Lower lobe of right lung (tissue), 2 donors: ENCODE results near the gene DBH. TPM values are rescaled to one million over a fixed set of nuclear protein-coding genes. Genes with fewer than 3 reads are reported as not detected.
A peak's percentile ranks its signal among the peaks of the same experiment; 100 is the strongest.

Source experiments
- ATAC-seq, 2 donors: fragments of 200-7000 bp; cut with Tn5 transposase; one replicate each; pipeline ENCODE4 v1.9.1; 2020 to 2022; ENCODE audit warnings: mild to moderate bottlenecking in 2 of 2, moderate library complexity in 2 of 2
- DNase-seq: peaks from one replicate; pipeline ENCODE4 v3.0.0-alpha.2; 2020
- H3K27ac ChIP-seq: fragments of 200-600 bp; one replicate; pipeline ENCODE4 v1.8.0; 2022
- H3K27me3 ChIP-seq: fragments of 200-600 bp; one replicate; pipeline ENCODE4 v1.8.0; 2022; ENCODE audit warnings: low read depth
- H3K36me3 ChIP-seq: fragments of 200-600 bp; one replicate; pipeline ENCODE4 v1.8.0; 2022; ENCODE audit warnings: mild to moderate bottlenecking
- H3K4me1 ChIP-seq: fragments of 200-600 bp; one replicate; pipeline ENCODE4 v1.8.0; 2022
- H3K4me3 ChIP-seq: fragments of 200-600 bp; one replicate; pipeline ENCODE4 v1.8.0; 2022; ENCODE audit warnings: mild to moderate bottlenecking
- H3K9me3 ChIP-seq: fragments of 200-600 bp; one replicate; pipeline ENCODE4 v1.8.0; 2022
- intact Hi-C: fragments of 100-400 bp; cut with DNase I; formaldehyde crosslinking; loops from one replicate; pipeline ENCODE4 v1.11.0; 2022
- total RNA-seq: library from RNA; stranded (reverse); fragmentation: NEBNext Ultra II Directional; extraction: Animal tissue kit (Norgen Biotek cat#: 25700); gene quantifications from one replicate; pipeline ENCODE4 v1.2.1, GENCODE V29; 2021
- TF ChIP-seq, protein P1 (sequence below): fragments of 200-600 bp; IDR thresholded peaks from one replicate; pipeline ENCODE4 v1.8.0; 2022; ENCODE audit warnings: antibody characterized with exemption, mild to moderate bottlenecking
- donor health status: DM: no; HTN: yes; CAD: no; lungs with severe emphysema.

Gene DBH
- total RNA-seq, 1 donor from 2014 or later, result not detected

DNA sequence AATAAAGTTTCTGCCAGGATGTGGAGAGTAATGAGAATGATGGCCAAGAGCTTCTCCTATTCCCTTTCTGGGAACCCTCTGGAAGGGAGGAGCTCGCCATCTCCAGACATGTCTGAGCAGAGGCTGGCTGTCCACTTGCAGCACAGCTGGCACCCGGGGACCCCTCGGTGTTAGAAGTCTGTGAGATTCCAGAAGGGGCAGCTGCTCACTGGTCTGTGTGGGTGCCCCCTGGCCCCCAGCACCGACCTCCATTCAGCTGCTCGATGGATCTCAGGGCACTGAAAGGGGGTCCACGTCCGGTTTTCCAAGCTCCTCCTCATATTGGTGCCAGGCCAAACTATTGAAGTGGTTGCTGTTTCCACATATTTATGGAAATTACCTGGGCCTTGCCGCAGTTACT is 23.3 kb upstream of the DBH start:
- H3K9me3 ChIP-seq, result no peaks in the 10 kb centered on the region
- H3K4me3 ChIP-seq, result no peak overlapping the region
- TF ChIP-seq, protein P1, sequence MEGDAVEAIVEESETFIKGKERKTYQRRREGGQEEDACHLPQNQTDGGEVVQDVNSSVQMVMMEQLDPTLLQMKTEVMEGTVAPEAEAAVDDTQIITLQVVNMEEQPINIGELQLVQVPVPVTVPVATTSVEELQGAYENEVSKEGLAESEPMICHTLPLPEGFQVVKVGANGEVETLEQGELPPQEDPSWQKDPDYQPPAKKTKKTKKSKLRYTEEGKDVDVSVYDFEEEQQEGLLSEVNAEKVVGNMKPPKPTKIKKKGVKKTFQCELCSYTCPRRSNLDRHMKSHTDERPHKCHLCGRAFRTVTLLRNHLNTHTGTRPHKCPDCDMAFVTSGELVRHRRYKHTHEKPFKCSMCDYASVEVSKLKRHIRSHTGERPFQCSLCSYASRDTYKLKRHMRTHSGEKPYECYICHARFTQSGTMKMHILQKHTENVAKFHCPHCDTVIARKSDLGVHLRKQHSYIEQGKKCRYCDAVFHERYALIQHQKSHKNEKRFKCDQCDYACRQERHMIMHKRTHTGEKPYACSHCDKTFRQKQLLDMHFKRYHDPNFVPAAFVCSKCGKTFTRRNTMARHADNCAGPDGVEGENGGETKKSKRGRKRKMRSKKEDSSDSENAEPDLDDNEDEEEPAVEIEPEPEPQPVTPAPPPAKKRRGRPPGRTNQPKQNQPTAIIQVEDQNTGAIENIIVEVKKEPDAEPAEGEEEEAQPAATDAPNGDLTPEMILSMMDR, result no peak
- H3K27ac ChIP-seq, result no peak overlapping the region
- DNase-seq, result peak; percentile 24
- no peak for ATAC-seq
- H3K27me3 ChIP-seq, result peaks cover 77% of the 10 kb centered on the region
- no peaks in the 10 kb centered on the region for H3K4me1 ChIP-seq
- intact Hi-C loops, result no loop called here
- H3K36me3 ChIP-seq, result no peaks in the 10 kb centered on the region

DNA sequence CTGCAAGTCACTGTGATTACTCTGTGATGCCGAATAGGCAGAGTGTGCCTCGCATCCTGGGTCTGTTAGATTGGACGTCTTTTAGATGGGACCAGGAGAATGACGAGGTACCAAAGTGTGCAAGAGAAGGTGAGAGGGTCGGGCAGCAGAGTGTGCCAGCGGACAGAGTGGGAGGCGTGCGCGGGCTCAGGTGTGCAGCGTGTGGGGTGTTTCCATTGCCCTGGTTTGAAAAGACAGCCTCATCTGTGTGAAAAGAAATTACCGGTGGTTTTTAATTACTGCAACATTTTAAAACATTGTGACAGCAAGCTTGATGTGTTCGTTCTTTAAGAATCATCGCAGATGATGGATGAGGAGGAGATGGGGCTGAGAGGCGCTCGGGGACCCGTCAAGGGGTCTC is 22.7 kb upstream of the DBH start:
- intact Hi-C loops, result no loop called here
- DNase-seq (no peak), ATAC-seq (no peak)
- Histone ChIP-seq H3K27ac (no peak overlapping the region), H3K9me3 (no peaks in the 10 kb centered on the region), H3K4me1 (no peaks in the 10 kb centered on the region), H3K27me3 (peaks cover 73% of the 10 kb centered on the region), H3K4me3 (no peak overlapping the region), H3K36me3 (no peaks in the 10 kb centered on the region)
- TF ChIP-seq, protein P1, result no peak

DNA sequence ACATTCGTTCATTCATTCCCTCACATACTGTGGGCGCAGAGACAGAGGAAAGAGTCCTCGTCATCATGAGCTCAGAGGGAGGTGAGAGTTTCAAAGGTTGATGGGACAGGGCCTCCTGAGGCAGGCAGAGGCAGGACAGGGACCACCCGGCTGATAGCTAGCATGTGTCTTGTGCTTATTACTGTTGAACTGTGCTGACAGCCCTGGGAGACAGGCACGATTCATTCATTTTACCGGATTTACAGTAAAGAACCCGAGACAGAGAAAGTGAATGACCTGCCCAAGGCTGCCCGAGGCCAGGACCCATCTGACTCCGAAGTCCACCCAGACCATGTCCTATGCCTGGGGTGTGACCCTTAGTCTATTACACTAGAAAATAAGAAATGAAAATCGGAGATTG is 22.1 kb upstream of the DBH start:
- Histone ChIP-seq H3K4me3 (no peak overlapping the region), H3K27me3 (peaks cover 67% of the 10 kb centered on the region), H3K4me1 (no peaks in the 10 kb centered on the region), H3K27ac (no peak overlapping the region), H3K36me3 (no peaks in the 10 kb centered on the region), H3K9me3 (no peaks in the 10 kb centered on the region)
- ATAC-seq (no peak), DNase-seq (no peak)
- intact Hi-C loops, result no loop called here
- TF ChIP-seq, protein P1, result no peak

DNA sequence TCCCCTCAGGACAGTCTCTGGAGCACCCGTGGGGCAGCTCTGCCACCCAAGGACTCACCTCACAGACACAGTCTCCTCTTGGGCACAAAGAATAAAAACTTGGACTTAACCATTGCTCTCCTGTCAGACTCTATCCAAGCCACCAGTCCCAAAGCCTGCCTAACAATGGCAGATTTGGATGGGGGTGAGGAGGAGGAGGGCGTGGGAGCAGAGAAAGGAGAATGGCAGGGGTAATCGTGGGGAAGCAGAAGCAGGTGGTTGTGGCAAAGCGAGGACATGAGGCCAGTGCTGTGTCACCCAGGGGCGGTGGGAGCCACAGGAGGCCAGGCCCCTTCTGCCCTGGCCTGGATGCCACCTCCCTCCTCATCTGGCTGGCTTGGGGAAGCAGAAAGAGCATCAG is 21.5 kb upstream of the DBH start:
- ATAC-seq (no peak), DNase-seq (no peak)
- intact Hi-C loops, result no loop called here
- Histone ChIP-seq H3K4me3 (no peak overlapping the region), H3K9me3 (no peaks in the 10 kb centered on the region), H3K27me3 (peaks cover 62% of the 10 kb centered on the region), H3K36me3 (no peaks in the 10 kb centered on the region), H3K27ac (no peak overlapping the region), H3K4me1 (peaks cover 2% of the 10 kb centered on the region)
- TF ChIP-seq, protein P1, result no peak

DNA sequence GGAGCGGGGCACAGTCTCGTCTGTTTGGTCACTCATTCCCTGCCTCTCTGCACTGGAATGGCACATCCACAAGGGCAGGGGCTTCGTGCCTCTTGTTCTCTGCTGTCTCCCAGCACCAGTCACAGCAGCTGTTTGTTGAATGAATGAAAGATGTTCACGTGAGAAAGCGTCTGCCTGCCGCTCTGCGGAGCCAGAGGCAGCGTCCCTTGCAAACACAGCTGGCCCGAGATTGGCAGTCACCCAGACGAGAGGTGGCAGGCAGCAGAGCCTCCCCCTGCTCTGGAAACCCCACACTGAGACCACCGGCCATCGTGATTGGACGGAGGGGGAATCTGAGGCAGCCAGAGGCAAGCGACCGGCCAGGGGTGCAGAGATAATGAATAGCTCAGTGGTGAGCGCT is 21.0 kb upstream of the DBH start:
- intact Hi-C loops, result no loop called here
- TF ChIP-seq, protein P1, result no peak
- DNase-seq (no peak), ATAC-seq (no peak)
- Histone ChIP-seq H3K27me3 (peaks cover 58% of the 10 kb centered on the region), H3K4me1 (peaks cover 7% of the 10 kb centered on the region), H3K9me3 (no peaks in the 10 kb centered on the region), H3K36me3 (no peaks in the 10 kb centered on the region), H3K27ac (no peak overlapping the region), H3K4me3 (no peak overlapping the region)

DNA sequence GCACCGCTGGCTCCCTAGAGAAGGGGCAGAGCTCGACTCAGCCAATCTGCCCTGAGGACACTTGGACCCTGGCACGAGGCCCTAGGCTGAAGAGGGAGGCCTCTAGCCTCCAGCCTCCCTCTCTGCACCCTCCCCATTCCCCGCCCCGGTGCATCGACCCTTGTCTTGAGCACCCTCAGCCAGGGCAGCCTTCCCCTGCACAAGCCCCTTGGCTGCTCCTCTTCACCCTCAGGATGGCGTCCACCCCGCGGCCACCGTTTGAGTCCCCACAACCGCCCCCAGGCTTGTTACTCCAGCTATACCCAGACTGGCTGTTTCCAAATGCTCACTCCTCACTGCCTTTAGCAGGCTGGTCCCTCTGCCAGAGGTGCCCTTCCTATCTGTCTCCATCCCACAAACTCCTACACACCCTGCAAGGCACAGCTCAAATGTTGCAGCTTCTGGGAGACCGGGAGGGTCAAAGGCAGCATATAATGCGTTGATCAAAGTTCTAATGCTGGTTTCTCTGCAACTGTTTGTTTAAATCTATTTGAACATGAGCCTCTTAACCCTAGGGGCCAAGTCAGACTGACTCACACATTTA is 20.5 kb upstream of the DBH start:
- TF ChIP-seq, protein P1, result no peak
- H3K27ac ChIP-seq, result no peak overlapping the region
- H3K36me3 ChIP-seq, result no peaks in the 10 kb centered on the region
- peaks cover 53% of the 10 kb centered on the region for H3K27me3 ChIP-seq
- H3K9me3 ChIP-seq, result no peaks in the 10 kb centered on the region
- ATAC-seq, result no peak
- intact Hi-C loops, result no loop called here
- no peak overlapping the region for H3K4me3 ChIP-seq
- DNase-seq, result no peak
- peaks cover 7% of the 10 kb centered on the region for H3K4me1 ChIP-seq
